ENCODE data around the gene XPO6.

Gene XPO6

GRCh38 chr16:28155293-28155692, 56.5 kb downstream of the XPO6 start:
- no peak for TF ChIP-seq CTCF (IDR thresholded peaks at IDR 0.05; ENCODE audit: insufficient read depth, missing control alignments)
- FAIRE-seq (no peak), DNase-seq (ENCODE audit: insufficient read length, low spot score) (no peak)

GRCh38 chr16:28151180-28151579, 60.6 kb downstream of the XPO6 start:
- no peak for FAIRE-seq
- DNase-seq (ENCODE audit: insufficient read length, low spot score) = no peak
- no peak for TF ChIP-seq CTCF (IDR thresholded peaks at IDR 0.05; ENCODE audit: insufficient read depth, missing control alignments)

- TF ChIP-seq CTCF (IDR thresholded peaks at IDR 0.05; ENCODE audit: insufficient read depth, missing control alignments) = no peak
- FAIRE-seq = no peak
- no peak for DNase-seq (ENCODE audit: insufficient read length, low spot score)
These were observed 62.5 kb downstream of the XPO6 start for GRCh38 chr16:28149011-28149888.

DNA sequence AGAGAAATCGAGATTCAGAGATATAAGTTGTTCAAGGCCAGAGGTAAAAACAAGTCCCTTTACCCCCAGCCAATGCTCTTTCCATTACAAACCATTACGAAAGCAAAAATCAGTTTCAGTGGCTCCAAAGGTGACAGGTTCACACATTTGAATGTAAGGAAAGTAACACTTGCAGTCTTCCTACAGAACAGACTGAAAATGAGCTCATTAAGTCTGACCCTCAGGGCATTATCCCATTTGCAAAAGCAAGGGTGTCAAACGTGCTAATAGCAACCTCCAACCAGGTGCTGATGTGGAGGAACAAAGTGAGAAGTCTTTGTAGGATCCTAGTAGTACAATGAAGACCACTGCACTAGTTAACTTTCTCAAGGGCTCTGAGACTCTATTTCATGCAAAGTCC, 65.2 kb downstream of the XPO6 start:
- TF ChIP-seq CTCF (IDR thresholded peaks at IDR 0.05; ENCODE audit: insufficient read depth, missing control alignments) = no peak
- FAIRE-seq (no peak), DNase-seq (ENCODE audit: insufficient read length, low spot score) (no peak)

- TF ChIP-seq CTCF (IDR thresholded peaks at IDR 0.05; ENCODE audit: insufficient read depth, missing control alignments) = no peak
- DNase-seq (ENCODE audit: insufficient read length, low spot score) = no peak
- FAIRE-seq = no peak
These were observed 66.0 kb downstream of the XPO6 start for GRCh38 chr16:28145796-28146195.

GRCh38 chr16:28140788-28141618, 70.8 kb downstream of the XPO6 start:
- DNase-seq (ENCODE audit: insufficient read length, low spot score) (no peak), FAIRE-seq (no peak)
- no peak for TF ChIP-seq CTCF (IDR thresholded peaks at IDR 0.05; ENCODE audit: insufficient read depth, missing control alignments)
